DOHH2 (cell line): ENCODE measurements around the gene RNF175.
A peak's percentile ranks its signal among the peaks of the same experiment; 100 is the strongest.

Experiments
- H3F3A ChIP-seq: fragments of 200-600 bp; sonication (generic), shearing (Covaris generic); 2 replicates; pipeline ENCODE4 v1.6.0; 2016; ENCODE audit warnings: antibody characterized with exemption, mild to moderate bottlenecking; ENCODE audit not compliant: control insufficient read depth, insufficient read depth
- H3K27ac ChIP-seq: fragments of 200-600 bp; sonication (generic); 2 replicates; pipeline ENCODE4 v1.5.1; 2014; ENCODE audit warnings: low read depth, mild to moderate bottlenecking, low read length, moderate library complexity
- H3K27me3 ChIP-seq: fragments of 200-600 bp; sonication (generic); 2 replicates; pipeline ENCODE4 v1.6.1; 2014; ENCODE audit warnings: mild to moderate bottlenecking, low read length, mixed read lengths; ENCODE audit not compliant: control insufficient read depth
- H3K36me3 ChIP-seq: fragments of 200-600 bp; sonication (generic); 2 replicates; pipeline ENCODE4 v1.6.1; 2014; ENCODE audit warnings: mild to moderate bottlenecking, low read length, moderate library complexity, mixed read lengths; ENCODE audit not compliant: control insufficient read depth
- H3K4me1 ChIP-seq: fragments of 200-600 bp; sonication (generic); 2 replicates; pipeline ENCODE4 v1.6.1; 2014; ENCODE audit warnings: mild to moderate bottlenecking, low read length, mixed read lengths; ENCODE audit not compliant: control insufficient read depth
- H3K4me2 ChIP-seq: fragments of 200-600 bp; sonication (generic); 2 replicates; pipeline ENCODE4 v1.6.0; 2014; ENCODE audit warnings: mild to moderate bottlenecking, low read length, moderate library complexity
- H3K4me3 ChIP-seq: fragments of 200-600 bp; sonication (generic); 2 replicates; pipeline ENCODE4 v1.5.1; 2014; ENCODE audit warnings: mild to moderate bottlenecking, low read length, mixed read lengths
- H3K79me2 ChIP-seq: fragments of 200-600 bp; sonication (generic); 2 replicates; pipeline ENCODE4 v1.6.1; 2014; ENCODE audit warnings: mild to moderate bottlenecking, low read length, mixed read lengths; ENCODE audit not compliant: control insufficient read depth
- H3K9me2 ChIP-seq: fragments of 200-600 bp; sonication (generic); replicated peaks from 2 replicates; pipeline ENCODE4 v1.6.1; 2014; ENCODE audit warnings: mild to moderate bottlenecking, low read length, mixed read lengths; ENCODE audit not compliant: control insufficient read depth
- H3K9me3 ChIP-seq: fragments of 200-600 bp; sonication (generic); 2 replicates; pipeline ENCODE4 v1.6.1; 2014; ENCODE audit warnings: antibody characterized with exemption, low read length, mixed read lengths; ENCODE audit not compliant: control insufficient read depth, insufficient read depth
- H4K20me1 ChIP-seq: fragments of 200-600 bp; sonication (generic); 2 replicates; pipeline ENCODE4 v1.6.0; 2014; ENCODE audit warnings: low read depth, mild to moderate bottlenecking, antibody characterized with exemption, low read length, moderate library complexity; ENCODE audit not compliant: control insufficient read depth, insufficient read depth
- CTCF ChIP-seq: fragments of 200-600 bp; sonication (generic); IDR thresholded peaks from one replicate; pipeline ENCODE4 v1.5.1; 2014; ENCODE audit warnings: antibody characterized with exemption, mild to moderate bottlenecking, low read depth, low read length; ENCODE audit not compliant: poor library complexity, severe bottlenecking
- EZH2phosphoT487 ChIP-seq: fragments of 200-600 bp; sonication (generic); IDR thresholded peaks from 2 replicates; pipeline ENCODE4 v1.6.1; 2017; ENCODE audit warnings: borderline replicate concordance, mild to moderate bottlenecking, antibody characterized with exemption, low read length, moderate library complexity, mixed read lengths

Gene RNF175

GRCh38 chr4:153785910-153786721 lies 26.3 kb upstream of the RNF175 start:
- H3K36me3 ChIP-seq: no peaks in the 10 kb centered on the region
- no peaks in the 10 kb centered on the region for H3F3A ChIP-seq
- no peak overlapping the region for H3K4me3 ChIP-seq
- no peak overlapping the region for H3K27ac ChIP-seq
- no peaks in the 10 kb centered on the region for H4K20me1 ChIP-seq
- TF ChIP-seq EZH2phosphoT487 (no peak), CTCF (peak; percentile 63)
- H3K79me2 ChIP-seq: no peaks in the 10 kb centered on the region
- no peak overlapping the region for H3K4me2 ChIP-seq
- no peaks in the 10 kb centered on the region for H3K4me1 ChIP-seq
- no peaks in the 10 kb centered on the region for H3K9me2 ChIP-seq
- H3K9me3 ChIP-seq: no peaks in the 10 kb centered on the region
- peaks cover 28% of the 10 kb centered on the region for H3K27me3 ChIP-seq

- Histone ChIP-seq H3K27me3 (peaks cover 36% of the 10 kb centered on the region), H3K27ac (no peak overlapping the region), H3K4me2 (no peak overlapping the region), H3K4me3 (no peak overlapping the region), H3K9me3 (no peaks in the 10 kb centered on the region), H3K4me1 (no peaks in the 10 kb centered on the region), H4K20me1 (no peaks in the 10 kb centered on the region), H3F3A (no peaks in the 10 kb centered on the region), H3K9me2 (no peaks in the 10 kb centered on the region), H3K36me3 (no peaks in the 10 kb centered on the region), H3K79me2 (no peaks in the 10 kb centered on the region)
- no peak for TF ChIP-seq CTCF
- TF ChIP-seq EZH2phosphoT487: no peak
Measured at GRCh38 chr4:153784166-153784699, 24.4 kb upstream of the RNF175 start.

GRCh38 chr4:153782581-153782980 lies 22.8 kb upstream of the RNF175 start:
- Histone ChIP-seq H4K20me1 (no peaks in the 10 kb centered on the region), H3K4me3 (no peak overlapping the region), H3K79me2 (no peaks in the 10 kb centered on the region), H3K27ac (no peak overlapping the region), H3K4me1 (no peaks in the 10 kb centered on the region), H3K4me2 (no peak overlapping the region), H3K27me3 (peaks cover 29% of the 10 kb centered on the region), H3K36me3 (no peaks in the 10 kb centered on the region), H3K9me2 (no peaks in the 10 kb centered on the region), H3F3A (no peaks in the 10 kb centered on the region), H3K9me3 (no peaks in the 10 kb centered on the region)
- TF ChIP-seq EZH2phosphoT487: no peak
- TF ChIP-seq CTCF: no peak
